ENCODE results near the gene TRIM71. TPM values are rescaled to one million over a fixed set of nuclear protein-coding genes. Genes with fewer than 3 reads are reported as not detected.

The TRIM71 gene
- total and polyA plus RNA-seq, 2 of the 13 experiments (the other 11 are each of a cell fraction or from before 2014, with no cell fraction given): 21.7 to 76.9 TPM

DNA sequence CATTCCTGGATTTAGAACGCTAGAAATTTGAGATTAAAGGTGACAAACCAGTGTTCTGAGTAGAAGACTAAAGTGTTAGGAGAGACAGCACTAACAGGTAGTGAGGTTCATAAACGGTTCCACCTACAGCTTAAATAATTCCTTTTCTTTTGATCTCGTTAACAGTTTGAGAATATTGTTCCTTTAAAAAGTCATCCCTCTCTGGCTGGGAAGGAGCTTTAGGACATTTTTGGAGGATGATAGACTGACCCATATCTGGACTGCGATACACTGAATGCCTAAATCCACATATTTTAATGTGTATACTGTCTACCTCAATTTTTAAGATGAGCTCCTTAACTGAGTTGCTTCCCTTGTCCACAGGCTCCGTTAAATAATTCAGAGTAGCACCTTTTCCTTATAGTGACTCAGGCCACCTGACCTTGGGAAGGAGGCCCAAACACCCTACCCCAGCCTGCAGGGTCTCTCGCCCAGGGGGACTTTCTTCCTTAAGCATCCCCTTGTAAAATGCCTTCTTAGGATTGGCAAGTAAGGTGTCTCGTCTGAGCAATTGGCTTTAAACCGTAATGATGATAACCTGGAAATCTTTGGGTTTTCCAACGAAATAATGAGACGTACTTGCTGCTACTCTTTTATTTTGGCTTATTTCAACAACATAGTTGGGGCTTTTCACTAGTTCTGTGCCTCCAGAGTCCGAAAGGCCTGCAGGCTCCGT lies 3.3 kb downstream of the TRIM71 start:
- ChIA-PET CTCF (ENCODE audit: low intra/inter-chr PET ratio, low total read pairs) (no interaction called here), POLR2A (interaction anchor here (1.1 to 2.9 kb wide), 12 partner anchors 12 to 81 kb away, joined by 3 to 15 read pairs (median 6); no protein-coding TSS in a partner anchor)
- DNase-seq (ENCODE audit: low spot score) (no peak), ATAC-seq (no peak), FAIRE-seq (no peak)
- 0% methylated on average over 11 of the region's 12 CpGs for WGBS (ENCODE audit: low lambda C conversion rate)
- H3K4me3 ChIP-seq (replicated peaks in 1 of 3; ENCODE audit: insufficient read depth in 1 of 3, low read depth in 2 of 3, low read length in 3 of 3): peak overlapping the region; percentile 92 to 98 (median 94)
- H3K4me2 ChIP-seq (ENCODE audit: low read depth, low read length): peak overlapping the region; percentile 99
- peaks cover 97% of the 10 kb centered on the region for H3K79me2 ChIP-seq (ENCODE audit: insufficient read depth, low read length)
- BruUV-seq (replicated peaks): no TSS peak
- peaks cover 13 to 30% of the 10 kb centered on the region in 2 experiments for H3K36me3 ChIP-seq (replicated peaks in 1 of 2; ENCODE audit: control insufficient read depth in 1 of 2, insufficient read depth in 2 of 2, low read length in 2 of 2)
- peaks cover 86% of the 10 kb centered on the region for H4K20me1 ChIP-seq (ENCODE audit: insufficient read depth, low read length)
- H3K27ac ChIP-seq (ENCODE audit: extremely low read length, insufficient read depth, low read length): peak overlapping the region; percentile 99
- peak overlapping the region; percentile 95 for H3K9ac ChIP-seq (ENCODE audit: insufficient read depth, low read depth, low read length)
- H3K4me1 ChIP-seq (ENCODE audit: insufficient read depth, low read length): peaks cover 33% of the 10 kb centered on the region
- intact Hi-C loops (cut with micrococcal nuclease; ENCODE audit: unreplicated experiment): loop anchor here (1.0 to 2.0 kb wide), 2 partner anchors 44 to 79 kb away; no protein-coding TSS in a partner anchor
- in situ Hi-C loops (cut with HindIII; ENCODE audit: extremely low pct_ligation_motif_present, low pct_unique_long_range_greater_than_20kb): loop anchor here (10.0 kb wide), 1 partner anchor 64 kb away; no protein-coding TSS in a partner anchor
- H3K9me3 ChIP-seq (ENCODE audit: low read length): no peaks in the 10 kb centered on the region
- no peak overlapping the region for H2AFZ ChIP-seq (ENCODE audit: low read length)
- H3K27me3 ChIP-seq (ENCODE audit: control insufficient read depth in 1 of 2, insufficient read depth in 2 of 2, low read length in 2 of 2): peaks cover 0 to 6% of the 10 kb centered on the region in 2 experiments; a peak in 1 of 5 replicates
- TF ChIP-seq MLLT10 (CRISPR knock-in tag; IDR thresholded peaks at IDR 0.05) (peak; percentile 29; the same call in 1 of the 2 replicates), SIN3A (IDR thresholded peaks at IDR 0.05; ENCODE audit: borderline replicate concordance, low read depth, low read length) (no peak), SAP130 (CRISPR knock-in tag; IDR thresholded peaks at IDR 0.05; ENCODE audit: low read depth) (peak; percentile 9; the same call in 1 of the 2 replicates), HDAC6 (IDR thresholded peaks at IDR 0.05; ENCODE audit: low read depth, low read length) (peak; percentile 78; the same call in 1 of the 2 replicates), POLR2A (IDR thresholded peaks at IDR 0.05; ENCODE audit: insufficient read depth in 1 of 2, low read depth in 2 of 2, low read length in 2 of 2) (peak in 1 of 2 experiments; percentile 34; a peak in 1 of 4 replicates), XBP1 (CRISPR knock-in tag; IDR thresholded peaks at IDR 0.05) (no peak), PCBP1 (IDR thresholded peaks at IDR 0.05; ENCODE audit: borderline replicate concordance, low read depth, low read length) (no peak), NFIB (CRISPR knock-in tag; IDR thresholded peaks at IDR 0.05; ENCODE audit: borderline replicate concordance) (no peak), SOX5 (CRISPR knock-in tag; IDR thresholded peaks at IDR 0.05; ENCODE audit: borderline replicate concordance) (no peak), GPN1 (CRISPR knock-in tag; IDR thresholded peaks at IDR 0.05; ENCODE audit: borderline replicate concordance) (no peak), BORCS8-MEF2B (CRISPR knock-in tag; IDR thresholded peaks at IDR 0.05) (no peak)
- TF ChIP-seq, protein P1, sequence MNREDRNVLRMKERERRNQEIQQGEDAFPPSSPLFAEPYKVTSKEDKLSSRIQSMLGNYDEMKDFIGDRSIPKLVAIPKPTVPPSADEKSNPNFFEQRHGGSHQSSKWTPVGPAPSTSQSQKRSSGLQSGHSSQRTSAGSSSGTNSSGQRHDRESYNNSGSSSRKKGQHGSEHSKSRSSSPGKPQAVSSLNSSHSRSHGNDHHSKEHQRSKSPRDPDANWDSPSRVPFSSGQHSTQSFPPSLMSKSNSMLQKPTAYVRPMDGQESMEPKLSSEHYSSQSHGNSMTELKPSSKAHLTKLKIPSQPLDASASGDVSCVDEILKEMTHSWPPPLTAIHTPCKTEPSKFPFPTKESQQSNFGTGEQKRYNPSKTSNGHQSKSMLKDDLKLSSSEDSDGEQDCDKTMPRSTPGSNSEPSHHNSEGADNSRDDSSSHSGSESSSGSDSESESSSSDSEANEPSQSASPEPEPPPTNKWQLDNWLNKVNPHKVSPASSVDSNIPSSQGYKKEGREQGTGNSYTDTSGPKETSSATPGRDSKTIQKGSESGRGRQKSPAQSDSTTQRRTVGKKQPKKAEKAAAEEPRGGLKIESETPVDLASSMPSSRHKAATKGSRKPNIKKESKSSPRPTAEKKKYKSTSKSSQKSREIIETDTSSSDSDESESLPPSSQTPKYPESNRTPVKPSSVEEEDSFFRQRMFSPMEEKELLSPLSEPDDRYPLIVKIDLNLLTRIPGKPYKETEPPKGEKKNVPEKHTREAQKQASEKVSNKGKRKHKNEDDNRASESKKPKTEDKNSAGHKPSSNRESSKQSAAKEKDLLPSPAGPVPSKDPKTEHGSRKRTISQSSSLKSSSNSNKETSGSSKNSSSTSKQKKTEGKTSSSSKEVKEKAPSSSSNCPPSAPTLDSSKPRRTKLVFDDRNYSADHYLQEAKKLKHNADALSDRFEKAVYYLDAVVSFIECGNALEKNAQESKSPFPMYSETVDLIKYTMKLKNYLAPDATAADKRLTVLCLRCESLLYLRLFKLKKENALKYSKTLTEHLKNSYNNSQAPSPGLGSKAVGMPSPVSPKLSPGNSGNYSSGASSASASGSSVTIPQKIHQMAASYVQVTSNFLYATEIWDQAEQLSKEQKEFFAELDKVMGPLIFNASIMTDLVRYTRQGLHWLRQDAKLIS (CRISPR knock-in tag; IDR thresholded peaks at IDR 0.05): peak; percentile 40; the same call in 1 of the 2 replicates
- TF ChIP-seq, protein P2, sequence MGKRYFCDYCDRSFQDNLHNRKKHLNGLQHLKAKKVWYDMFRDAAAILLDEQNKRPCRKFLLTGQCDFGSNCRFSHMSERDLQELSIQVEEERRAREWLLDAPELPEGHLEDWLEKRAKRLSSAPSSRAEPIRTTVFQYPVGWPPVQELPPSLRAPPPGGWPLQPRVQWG (CRISPR knock-in tag; IDR thresholded peaks at IDR 0.05; ENCODE audit: borderline replicate concordance, low read depth): no peak
- TF ChIP-seq, protein P3, sequence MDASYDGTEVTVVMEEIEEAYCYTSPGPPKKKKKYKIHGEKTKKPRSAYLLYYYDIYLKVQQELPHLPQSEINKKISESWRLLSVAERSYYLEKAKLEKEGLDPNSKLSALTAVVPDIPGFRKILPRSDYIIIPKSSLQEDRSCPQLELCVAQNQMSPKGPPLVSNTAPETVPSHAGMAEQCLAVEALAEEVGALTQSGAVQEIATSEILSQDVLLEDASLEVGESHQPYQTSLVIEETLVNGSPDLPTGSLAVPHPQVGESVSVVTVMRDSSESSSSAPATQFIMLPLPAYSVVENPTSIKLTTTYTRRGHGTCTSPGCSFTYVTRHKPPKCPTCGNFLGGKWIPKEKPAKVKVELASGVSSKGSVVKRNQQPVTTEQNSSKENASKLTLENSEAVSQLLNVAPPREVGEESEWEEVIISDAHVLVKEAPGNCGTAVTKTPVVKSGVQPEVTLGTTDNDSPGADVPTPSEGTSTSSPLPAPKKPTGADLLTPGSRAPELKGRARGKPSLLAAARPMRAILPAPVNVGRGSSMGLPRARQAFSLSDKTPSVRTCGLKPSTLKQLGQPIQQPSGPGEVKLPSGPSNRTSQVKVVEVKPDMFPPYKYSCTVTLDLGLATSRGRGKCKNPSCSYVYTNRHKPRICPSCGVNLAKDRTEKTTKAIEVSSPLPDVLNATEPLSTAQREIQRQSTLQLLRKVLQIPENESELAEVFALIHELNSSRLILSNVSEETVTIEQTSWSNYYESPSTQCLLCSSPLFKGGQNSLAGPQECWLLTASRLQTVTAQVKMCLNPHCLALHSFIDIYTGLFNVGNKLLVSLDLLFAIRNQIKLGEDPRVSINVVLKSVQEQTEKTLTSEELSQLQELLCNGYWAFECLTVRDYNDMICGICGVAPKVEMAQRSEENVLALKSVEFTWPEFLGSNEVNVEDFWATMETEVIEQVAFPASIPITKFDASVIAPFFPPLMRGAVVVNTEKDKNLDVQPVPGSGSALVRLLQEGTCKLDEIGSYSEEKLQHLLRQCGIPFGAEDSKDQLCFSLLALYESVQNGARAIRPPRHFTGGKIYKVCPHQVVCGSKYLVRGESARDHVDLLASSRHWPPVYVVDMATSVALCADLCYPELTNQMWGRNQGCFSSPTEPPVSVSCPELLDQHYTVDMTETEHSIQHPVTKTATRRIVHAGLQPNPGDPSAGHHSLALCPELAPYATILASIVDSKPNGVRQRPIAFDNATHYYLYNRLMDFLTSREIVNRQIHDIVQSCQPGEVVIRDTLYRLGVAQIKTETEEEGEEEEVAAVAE (CRISPR knock-in tag; IDR thresholded peaks at IDR 0.05; ENCODE audit: borderline replicate concordance): no peak

Measured in HepG2 (cell line).